HG02981 (cell line): Measurements from ENCODE around the gene STK32C.
A peak's percentile ranks its signal among the peaks of the same experiment; 100 is the strongest.
"Not testable (repeated sequence)": the region's sequence is repeated elsewhere in the genome, so short reads cannot be mapped to it uniquely, and the experiment has no call there.

Experiments used
- ATAC-seq: cut with Tn5 transposase; IDR thresholded peaks from one replicate; pipeline ENCODE4 v1.9.1; 2021; ENCODE audit warnings: mild to moderate bottlenecking, moderate library complexity; ENCODE audit not compliant: unreplicated experiment

The STK32C gene

DNA sequence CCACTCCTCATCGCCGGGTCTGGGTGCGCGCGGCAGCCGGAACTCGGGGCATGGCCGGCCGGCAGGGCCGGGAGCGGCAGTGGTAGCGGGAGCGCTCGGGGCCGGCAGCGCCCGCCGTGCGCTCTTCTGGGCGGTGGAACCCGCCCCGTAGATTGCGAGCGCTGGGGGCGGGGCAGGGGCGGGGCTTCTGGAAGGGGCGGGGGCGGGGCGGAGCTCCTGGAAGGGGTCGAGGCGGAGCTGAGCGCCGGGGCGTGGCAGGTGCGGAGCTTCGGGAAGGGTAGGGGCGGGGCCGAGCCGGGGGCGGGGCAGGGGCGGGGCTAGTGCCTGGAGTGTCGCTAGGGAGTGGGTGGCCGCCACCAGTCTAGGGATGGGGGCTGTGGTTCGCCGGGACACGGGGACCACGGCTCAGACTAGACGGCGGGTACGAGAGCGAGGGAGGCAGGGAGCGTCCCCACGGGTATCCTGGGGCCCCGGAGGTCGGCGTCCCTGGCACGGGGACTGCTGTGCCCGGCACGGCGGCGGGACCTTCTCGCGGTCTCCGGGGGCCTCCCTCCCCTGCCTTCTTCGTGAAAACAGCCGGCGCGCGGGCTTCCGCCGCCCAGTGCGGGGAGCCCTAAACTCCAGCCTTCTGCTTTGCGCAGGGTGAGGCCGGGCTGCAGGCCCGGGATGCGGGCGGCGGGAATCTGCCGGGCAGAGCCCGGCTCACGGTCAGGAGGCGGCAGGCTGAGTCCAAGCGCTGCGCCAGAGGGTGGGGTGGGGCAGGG, at the start of gene STK32C:
STK32C (minus strand) TSS at position 128 of the 764 bp plus-strand sequence; CDS start at position 11, 117 bp downstream.
- peak; percentile 67 for ATAC-seq

DNA sequence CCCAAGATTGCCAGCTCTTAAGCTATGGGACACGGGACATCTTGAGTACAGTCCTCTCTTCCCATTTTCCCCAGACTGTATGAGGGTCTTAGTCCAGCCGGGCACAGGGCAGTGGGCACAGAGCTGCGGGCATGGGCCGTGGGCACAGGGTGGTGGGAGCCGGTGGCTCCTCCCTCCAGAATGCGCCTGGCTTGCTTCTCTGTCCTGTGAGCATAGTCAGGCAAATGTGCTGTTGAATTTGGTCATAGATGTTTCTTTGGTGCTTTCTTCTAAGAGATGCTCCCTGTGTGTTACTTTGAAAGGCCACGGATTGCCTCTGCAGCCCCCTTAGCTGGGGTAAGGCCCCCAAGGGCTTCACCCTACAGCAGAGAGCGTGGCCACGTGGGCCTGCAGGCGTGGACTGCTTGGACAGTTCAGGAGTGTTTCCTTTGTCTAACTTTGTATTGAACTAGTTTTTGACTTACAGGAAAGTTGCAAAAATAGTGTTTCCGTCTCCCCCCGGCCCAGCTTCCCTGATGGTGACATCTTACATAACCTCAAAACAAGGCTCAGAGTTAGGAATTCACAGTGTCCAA, 49.0 kb upstream of the STK32C start:
- no peak for ATAC-seq

DNA sequence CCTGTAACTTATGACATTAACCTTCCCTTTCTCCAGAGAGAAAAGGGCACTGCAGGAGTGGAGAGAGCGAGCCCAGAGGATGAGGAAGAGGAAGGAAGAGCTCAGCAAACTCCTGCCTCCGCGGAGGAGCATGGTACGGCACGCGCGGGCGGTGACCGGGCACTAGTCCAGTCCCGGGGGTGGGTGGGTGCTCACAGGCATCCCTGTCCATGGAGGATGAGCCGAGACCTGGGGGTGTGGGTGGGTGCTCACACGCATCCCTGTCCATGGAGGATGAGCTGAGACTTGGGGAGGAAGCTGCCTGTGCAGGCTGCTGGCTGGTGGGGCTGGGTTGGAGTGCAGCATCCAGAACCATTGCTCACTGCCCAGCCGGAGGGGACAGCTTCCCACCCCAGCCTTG, 48.0 kb upstream of the STK32C start:
- no peak for ATAC-seq

DNA sequence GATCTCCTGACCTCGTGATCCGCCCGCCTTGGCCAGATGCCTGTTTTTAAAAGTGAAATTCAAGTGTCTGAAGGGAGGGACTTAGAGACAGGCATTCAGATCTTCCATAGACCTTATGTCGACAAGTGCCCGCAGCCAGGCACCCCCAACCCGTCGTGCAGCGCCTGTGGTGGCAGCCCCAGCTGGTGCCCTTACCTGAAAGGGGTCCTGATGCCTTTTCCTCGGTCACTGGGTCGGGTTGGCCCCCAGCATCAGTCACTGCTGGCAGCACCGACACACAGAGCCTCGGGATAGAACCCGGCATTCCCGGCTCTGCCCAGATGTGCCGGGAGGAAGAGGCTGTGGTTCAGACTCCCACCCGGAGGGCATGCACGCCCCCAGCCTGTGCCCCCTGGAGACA, 47.5 kb upstream of the STK32C start:
- no peak for ATAC-seq

- ATAC-seq = no peak
Observed at GRCh38 chr10:132354356-132355094, 46.8 kb upstream of the STK32C start.

GRCh38 chr10:132353456-132354355, 46.0 kb upstream of the STK32C start:
- ATAC-seq = no peak

DNA sequence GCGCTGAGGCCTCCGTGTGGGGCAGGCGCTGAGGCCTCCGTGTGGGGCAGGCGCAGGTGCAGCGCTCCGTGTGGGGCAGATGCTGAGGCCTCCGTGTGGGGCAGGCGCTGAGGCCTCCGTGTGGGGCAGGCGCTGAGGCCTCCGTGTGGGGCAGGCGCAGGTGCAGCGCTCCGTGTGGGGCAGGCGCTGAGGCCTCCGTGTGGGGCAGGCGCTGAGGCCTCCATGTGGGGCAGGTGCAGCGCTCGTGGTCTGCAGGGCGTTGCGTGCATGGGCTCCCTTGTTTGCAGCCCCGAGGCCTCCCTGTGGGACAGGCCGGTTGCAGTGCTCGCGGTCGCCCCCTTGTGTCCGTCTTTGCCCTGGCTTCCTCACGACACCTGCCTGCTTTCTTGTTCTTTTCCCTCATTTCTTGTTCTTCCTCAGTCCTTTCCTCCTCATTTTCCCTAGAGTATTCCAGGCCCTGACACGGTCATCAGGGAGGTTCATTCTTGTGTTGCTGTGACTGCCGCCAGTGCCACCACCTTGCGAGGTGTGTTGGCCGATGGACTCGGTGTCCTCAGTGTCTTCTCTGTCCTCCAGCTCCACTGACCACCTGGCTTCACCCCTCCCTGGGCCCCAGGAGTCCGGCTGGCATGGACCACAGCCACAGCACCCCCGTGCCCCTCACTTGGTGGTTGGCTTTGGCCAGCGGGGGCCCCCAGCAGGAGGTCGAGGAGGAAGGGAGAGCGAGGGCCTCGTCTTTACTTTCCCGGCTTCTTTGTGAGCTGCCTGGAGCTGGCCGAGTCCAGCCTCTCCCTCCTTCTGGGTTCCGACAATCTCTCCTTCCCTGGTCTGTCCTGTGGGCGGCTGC, 44.9 kb upstream of the STK32C start:
- not testable (repeated sequence) for ATAC-seq

GRCh38 chr10:132351611-132352010, 43.9 kb upstream of the STK32C start:
- ATAC-seq = no peak

- ATAC-seq = no peak
Observed at GRCh38 chr10:132350946-132351345, 43.2 kb upstream of the STK32C start.

- no peak for ATAC-seq
Observed at GRCh38 chr10:132350391-132350790, 42.6 kb upstream of the STK32C start.

DNA sequence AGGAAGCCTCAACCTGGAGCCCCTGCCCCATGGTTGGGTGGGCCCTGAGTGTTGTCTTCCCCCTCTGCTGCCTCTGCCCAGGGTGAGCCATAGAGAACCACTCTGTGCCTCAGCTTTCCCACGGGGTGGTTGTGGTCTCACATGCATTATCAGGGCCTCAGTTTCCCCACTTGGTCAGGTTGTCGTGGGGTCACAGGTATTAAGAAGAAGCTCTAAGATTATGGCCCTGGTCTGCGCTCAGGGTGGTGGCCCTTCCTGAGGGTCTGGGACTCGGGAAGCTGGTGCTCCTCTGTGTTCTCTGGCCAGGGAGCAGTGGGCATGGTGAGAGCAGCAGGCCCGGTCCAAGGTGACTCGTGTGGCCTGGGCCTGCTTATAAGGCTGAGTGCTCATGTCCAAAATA, 42.0 kb upstream of the STK32C start:
- no peak for ATAC-seq

- no peak for ATAC-seq
Observed at GRCh38 chr10:132347931-132348267, 40.1 kb upstream of the STK32C start.

GRCh38 chr10:132347211-132347930, 39.6 kb upstream of the STK32C start:
- no peak for ATAC-seq

- ATAC-seq = no peak
Observed at GRCh38 chr10:132346806-132347205, 39.1 kb upstream of the STK32C start.

DNA sequence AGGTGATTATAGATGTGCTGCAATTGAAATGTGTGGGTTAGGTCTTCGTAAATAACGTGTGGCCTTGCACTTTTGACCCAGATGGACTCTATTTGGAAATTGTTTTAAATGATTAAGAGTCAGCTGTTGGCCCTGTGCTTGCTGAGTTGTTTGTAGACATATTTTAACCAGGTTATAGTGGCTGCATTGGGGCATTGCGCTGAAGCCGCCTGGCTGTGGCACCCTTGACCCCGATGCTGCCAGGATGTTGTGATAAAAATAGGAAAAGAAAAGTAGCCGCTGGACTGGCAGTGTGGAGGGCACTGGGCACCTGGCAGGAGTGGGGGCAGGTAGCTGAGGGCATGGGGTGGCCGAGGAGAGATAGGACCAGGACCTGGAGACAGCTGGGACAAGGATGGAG, 37.6 kb upstream of the STK32C start:
- ATAC-seq = no peak

DNA sequence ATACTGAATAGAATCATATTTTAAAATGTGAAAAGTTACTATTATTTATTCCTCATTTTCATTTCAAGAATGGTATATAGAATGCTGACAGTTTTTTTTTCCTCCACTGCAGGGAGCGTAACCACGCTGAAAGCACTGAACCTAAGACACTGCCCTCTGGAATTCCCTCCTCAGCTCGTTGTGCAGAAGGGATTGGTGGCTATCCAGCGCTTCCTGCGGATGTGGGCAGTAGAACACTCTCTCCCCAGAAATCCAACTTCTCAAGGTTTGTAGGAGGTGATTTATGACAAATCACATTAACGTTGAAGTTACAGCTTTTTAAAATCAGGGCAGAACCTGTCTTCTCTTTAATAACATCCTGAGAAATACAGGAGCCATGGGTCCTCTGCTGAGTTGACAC, 36.6 kb upstream of the STK32C start:
- no peak for ATAC-seq

- ATAC-seq = no peak
Observed at GRCh38 chr10:132342553-132342952, 34.8 kb upstream of the STK32C start.

- no peak for ATAC-seq
Observed at GRCh38 chr10:132341781-132342180, 34.0 kb upstream of the STK32C start.

DNA sequence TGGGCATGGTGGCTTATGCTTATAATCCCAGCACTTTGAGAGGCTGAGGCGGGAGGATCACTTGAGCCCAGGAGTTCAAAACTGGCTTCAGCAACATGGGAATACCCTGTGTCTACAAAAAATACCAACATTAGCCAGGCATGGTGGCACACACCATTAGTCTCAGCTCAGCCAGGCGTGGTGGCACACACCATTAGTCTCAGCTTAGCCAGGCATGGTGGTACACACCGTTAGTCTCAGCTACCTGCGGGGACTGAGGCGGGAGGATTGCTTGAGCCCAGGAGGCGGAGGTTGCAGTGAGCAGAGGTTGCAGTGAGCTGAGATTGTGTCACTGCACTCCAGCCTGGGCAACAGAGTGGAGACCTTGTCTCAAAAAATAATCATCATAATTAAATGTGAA, 33.3 kb upstream of the STK32C start:
- no peak for ATAC-seq

DNA sequence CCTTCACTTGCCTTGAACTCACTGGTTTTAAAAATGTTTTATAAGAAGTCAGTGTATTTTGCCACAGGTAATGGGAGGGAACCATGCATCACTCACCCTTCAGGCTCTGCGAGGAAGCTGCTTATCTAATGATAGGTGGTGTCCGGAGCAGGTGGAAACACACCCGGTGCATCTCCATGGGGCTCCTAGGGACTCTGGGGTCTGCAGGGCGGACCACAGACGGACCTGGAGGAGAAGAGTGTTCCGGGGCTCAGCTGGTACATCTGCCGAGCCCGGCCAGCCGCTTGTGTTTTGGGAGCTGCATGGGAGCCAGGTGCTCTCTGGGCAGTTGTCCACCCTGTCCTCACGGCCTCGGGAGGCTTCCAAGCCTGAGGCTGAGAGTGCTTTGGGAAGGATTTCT, 31.5 kb upstream of the STK32C start:
- ATAC-seq = no peak
